GM21423 (cell line): ENCODE data around the gene NME9.

Source experiments
- ATAC-seq: cut with Tn5 transposase; IDR thresholded peaks from one replicate; pipeline ENCODE4 v1.9.1; 2021; ENCODE audit warnings: mild to moderate bottlenecking, moderate library complexity; ENCODE audit not compliant: unreplicated experiment

NME9 gene

GRCh38 chr3:138336454-138336999, 6.9 kb upstream of the NME9 start:
- ATAC-seq = no peak

- ATAC-seq = no peak
Measured at GRCh38 chr3:138334608-138335007, 5.0 kb upstream of the NME9 start.

- no peak for ATAC-seq
Measured at GRCh38 chr3:138332472-138333073, 2.9 kb upstream of the NME9 start.

DNA sequence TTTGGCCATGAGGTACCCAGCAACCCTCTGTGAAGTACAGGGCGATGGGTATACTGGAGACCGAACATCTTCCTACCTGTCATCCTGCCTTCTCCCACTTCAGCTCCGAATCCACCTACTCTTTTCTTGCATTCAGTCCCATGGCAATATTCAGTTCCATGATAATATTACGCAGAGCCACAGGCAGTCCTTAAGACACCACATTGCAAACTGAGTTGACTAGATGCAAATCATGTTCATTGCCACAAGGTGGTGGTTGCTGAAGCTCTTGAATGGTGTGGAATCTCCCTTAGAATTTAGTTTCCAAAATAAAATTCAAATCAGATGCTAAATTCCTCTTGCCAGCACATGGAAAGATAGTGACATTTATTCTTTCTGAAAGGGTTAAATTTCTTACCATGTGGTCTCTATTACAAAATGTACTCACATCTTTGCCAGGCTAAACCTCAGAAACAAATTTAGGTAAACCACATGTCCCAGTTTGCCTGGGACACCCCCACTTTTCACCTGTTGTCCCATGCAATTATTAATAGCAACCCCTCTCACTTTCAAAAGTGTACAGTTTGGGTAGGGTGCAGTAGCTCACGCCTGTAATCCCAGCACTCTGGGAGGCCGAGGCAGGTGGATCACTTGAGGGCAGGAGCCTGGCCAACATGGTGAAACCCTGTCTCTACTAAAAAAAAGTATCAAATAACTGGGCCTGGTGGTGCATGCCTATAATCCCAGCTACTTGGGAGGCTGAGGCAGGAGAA, 1.7 kb upstream of the NME9 start:
- ATAC-seq = no peak

DNA sequence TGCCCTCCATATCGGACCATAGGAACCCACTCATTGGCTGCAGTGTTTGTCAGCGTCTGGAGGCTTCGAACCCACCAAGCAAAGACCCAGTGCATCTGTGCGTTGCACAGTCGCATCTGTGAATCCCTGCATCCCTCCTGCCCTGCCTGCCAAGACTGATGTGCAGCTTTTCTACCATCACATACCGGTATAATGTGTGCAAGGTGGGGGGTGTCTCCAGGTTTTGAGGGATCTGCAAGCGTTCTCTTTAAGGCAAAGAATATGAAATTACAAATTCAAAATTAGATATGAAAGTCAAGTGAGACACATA, 288 bp upstream of the NME9 start:
- ATAC-seq = no peak

DNA sequence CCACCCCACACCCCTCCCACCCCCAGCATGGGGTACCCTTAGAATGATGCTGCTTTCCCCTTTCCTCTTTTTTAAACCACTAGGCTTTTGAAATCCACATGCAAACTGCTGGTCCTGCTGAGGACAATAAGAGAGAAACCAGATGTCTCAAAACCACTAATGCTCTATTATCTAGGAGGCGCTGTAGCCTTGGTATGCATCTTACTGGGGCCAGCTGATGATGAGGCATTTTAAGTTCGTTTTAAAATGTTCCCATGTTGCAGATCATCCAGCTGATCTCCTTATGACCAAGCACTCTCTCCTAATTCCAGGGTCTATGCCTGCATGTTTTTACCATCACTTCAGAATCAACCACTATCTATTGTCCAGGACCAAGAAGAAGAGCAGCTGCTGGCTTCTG, 1.3 kb downstream of the NME9 start:
- ATAC-seq = no peak

DNA sequence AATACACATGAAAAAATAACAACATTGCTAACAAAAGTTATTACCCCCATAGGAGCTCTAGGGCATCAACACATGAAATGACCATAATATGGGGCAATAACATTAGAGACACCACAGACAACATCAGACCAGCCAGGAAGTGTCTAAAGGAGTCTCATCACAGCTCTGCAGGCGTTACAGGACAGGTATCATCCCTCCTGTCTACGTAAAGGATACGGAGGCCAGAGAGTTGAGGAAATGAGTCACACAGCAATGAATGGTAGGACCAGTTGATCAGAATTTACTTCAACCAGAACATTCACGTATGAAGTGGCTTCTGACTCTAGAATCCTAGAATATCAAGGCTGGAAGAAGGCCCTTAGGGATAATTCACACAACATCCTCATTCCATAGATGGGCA, 1.8 kb downstream of the NME9 start:
- no peak for ATAC-seq

GRCh38 chr3:138326866-138327595, 2.6 kb downstream of the NME9 start:
- no peak for ATAC-seq

GRCh38 chr3:138325990-138326389, 3.7 kb downstream of the NME9 start:
- no peak for ATAC-seq

DNA sequence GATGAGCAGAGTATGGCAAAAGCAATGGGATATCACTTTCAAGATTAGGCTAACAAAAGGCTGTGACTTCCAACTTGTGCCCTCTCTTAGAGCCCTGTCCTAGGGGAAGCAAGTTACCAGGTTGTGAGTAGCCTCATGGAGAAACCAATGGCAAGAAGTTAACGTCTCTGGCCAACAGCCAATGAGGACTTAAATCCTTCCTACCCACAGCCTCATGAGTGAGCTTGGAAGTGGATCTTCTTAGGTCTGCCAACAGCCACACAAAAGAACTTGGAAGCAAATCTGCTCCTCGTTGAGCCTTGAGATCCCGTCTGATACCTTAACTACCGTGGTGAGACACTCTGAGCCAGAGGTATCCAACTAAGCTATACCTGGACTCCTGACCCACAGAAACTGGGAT, 5.7 kb downstream of the NME9 start:
- ATAC-seq = no peak

GRCh38 chr3:138317687-138318086, 12.0 kb downstream of the NME9 start:
- ATAC-seq = no peak

DNA sequence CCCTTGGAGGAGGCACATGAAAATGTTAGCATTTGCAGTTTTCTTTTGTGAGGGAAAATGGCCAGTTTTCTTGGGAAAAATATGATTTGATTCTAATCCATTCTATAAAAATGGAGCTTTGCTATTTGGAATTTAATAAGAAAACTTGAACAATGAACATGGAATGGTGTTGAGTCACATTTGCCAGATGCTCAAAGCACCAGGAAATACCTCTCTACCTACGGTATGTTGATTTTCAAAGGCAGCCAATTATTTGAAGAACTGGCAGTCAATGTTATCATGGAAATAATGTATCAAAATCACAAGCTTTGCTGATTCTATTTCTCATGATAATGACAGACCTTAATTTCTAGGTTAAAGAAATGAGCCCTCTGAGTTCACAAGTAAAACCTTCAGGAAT, 14.9 kb downstream of the NME9 start:
- ATAC-seq = no peak

DNA sequence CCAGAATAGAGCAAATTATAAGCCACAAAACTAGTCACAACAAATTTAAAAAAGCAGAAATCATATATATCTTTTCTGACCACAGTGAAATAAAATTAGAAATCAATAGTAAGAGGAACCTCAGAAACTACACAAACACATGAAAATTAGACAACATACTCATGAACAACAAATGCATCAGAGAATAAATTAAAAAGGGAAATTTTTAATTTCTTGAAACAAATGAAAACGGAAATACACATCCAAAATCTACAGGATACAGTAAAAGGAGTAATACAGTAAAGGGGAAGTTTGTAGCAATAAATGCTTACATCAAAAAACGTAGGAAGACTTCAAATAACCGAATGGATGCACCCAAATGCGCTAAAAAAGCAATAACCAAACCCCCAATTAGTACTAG, 19.2 kb downstream of the NME9 start:
- ATAC-seq = no peak

DNA sequence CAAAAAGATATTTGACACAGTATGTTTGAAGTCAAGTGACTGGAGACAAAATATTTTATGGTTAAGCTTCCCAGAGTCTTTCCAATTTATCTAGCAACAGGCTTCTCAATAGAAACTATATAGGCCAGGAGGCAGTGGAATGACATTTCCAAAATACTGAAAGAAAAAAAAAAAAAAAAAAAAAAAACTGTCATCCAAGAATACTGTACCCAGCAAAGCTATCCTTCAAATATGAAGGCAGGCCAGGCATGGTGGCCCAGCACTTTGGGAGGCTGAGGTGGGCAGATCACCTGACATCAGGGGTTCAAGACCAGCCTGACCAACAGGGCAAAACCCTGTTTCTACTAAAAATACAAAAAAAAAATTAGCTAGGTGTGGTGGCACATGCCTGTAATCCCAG, 20.9 kb downstream of the NME9 start:
- ATAC-seq = no peak

- no peak for ATAC-seq
Measured at GRCh38 chr3:138307899-138308298, 21.8 kb downstream of the NME9 start.

DNA sequence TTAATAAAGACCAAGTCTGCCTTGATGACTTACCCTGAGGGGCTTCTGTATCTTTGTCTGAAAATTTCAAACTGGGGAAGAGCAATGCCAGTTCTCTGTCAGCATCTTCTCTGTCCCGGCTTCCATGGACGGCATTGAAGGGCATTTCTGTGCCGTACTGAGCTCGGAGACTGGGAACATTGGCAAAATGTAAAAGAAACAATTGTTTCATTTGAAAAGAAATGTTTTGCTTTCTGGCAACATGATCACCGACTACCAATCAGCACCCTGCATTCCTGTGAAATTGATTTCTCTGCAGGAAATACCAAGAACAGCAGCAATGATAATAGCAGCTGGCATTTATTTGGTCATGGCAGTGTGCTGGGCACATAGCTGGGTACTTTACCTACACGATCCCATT, 26.2 kb downstream of the NME9 start:
- ATAC-seq = no peak

GRCh38 chr3:138300647-138301046, 29.0 kb downstream of the NME9 start:
- ATAC-seq = no peak

GRCh38 chr3:138297876-138298275, 31.8 kb downstream of the NME9 start:
- no peak for ATAC-seq

- ATAC-seq = no peak
Measured at GRCh38 chr3:138297059-138297607, 32.5 kb downstream of the NME9 start.

DNA sequence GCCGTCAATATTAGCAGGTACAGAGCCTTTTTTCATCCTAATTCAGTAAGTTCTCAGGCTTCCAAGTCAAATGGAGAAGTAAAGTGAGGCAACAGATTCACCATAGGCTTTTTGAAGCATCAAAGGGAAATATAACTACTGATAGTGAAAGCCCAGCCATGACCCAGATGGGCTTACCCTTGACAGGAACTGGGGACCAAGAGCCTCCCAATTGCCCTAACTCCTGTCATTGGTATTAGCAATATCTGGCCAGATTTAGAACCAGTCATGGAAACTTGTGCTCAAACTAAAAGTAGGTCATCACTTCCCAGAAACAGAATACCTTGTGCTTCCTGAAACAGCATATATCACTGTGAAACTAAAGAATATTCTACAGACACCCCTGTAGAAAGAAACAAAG, 33.0 kb downstream of the NME9 start:
- ATAC-seq = no peak

DNA sequence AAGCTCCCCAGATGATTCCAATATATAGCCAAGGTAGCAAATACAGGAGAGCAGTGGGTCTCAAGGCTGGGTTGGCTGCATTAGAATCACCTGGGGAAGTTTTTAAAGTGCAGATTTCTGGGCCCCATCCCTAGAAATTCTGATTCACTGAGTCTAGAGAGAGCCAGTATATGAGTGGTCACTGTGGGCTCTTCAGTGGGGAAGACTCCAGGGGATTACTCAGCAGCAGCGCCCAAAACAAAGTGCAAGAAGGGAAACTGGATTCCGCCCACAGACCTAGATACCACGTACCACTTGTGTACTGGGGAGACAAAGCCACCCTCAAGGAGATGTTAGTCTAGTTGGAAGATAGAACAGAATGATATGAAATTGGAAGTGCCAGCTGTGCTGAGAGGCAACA, 40.0 kb downstream of the NME9 start:
- ATAC-seq = no peak

DNA sequence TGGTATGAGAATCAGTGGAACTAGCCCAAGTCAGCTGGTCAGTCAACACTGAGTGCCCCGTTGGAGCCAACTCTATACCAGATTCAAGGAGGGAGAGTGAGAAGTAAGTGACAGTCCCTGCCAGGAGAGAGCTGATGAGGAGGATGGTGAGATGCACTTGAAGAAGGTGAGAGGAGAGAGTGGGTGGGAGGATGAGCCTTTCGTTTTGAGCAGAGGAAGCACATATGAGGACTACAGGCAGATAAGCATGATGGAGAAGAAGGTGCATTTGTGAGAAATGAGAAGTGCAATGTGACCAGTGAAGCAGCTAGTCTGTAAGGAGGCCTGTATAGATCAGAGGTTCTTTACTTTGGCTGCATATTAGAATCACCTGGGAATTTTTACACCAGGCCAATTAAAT, 40.4 kb downstream of the NME9 start:
- ATAC-seq = no peak
